Measurements from ENCODE around the gene ADAT3.

The ADAT3 gene

GRCh38 chr19:1917146-1917545 is 11.9 kb downstream of the ADAT3 start:
- DNase-seq = no peak

DNA sequence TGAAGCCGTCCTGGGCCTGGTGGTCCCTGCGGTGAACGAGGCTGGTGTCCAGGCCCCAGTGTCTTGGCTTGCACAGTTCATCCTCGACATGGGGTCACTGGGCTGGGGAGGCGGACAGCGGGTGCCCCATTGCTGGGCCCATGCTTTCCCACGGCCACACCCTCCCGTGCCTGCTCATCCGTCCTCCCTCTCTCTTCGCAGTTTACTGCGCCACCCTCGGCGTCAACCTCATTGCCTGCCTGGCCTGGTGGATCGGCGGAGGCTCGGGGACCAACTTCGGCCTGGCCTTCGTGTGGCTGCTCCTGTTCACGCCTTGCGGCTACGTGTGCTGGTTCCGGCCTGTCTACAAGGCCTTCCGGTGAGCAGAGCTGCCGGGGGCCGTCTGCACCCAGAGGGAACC is 12.7 kb downstream of the ADAT3 start:
- no peak for DNase-seq

DNA sequence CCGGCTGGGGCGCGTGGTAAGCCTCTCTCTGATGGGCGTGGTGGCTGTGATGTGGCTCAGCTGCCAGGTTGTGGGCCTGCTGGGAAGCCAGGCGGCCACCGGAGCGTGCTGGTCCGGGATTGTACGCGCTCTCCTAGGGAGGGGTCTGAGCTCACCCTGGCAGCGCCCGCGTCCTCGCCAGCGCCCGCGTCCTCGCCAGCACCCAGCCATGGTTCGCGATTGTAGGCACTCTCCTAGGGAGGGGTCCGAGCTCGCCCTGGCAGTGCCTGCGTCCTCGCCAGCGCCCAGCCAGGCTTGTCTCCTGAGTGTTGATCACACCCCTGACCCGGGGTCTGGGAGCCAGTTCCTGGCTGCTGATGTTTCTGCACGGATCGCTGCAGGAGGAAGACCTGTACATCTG is 13.8 kb downstream of the ADAT3 start:
- no peak for DNase-seq

DNA sequence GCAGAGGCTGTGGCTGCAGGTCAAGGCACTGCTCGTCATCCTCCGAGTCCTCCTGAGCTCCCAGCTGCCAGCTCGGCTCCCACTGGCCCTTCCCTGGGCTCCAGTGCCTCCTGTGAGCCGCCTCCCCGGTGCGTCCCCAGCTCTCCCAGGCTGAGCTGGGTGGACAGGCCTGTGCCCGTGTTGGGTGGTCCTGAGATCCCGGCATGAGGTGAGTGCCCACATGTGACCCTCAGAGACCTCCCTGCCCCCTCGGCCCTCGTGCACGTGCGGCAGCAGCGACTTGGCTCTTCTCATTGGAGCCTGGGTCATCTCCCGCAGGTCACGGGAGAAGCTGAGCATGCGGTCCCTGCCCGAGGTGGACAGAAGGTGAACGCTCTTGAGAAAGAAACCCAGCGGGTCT is 15.4 kb downstream of the ADAT3 start:
- DNase-seq = no peak

GRCh38 chr19:1921326-1921725 is 16.1 kb downstream of the ADAT3 start:
- no peak for DNase-seq

GRCh38 chr19:1921825-1922224 is 16.6 kb downstream of the ADAT3 start:
- DNase-seq = no peak

DNA sequence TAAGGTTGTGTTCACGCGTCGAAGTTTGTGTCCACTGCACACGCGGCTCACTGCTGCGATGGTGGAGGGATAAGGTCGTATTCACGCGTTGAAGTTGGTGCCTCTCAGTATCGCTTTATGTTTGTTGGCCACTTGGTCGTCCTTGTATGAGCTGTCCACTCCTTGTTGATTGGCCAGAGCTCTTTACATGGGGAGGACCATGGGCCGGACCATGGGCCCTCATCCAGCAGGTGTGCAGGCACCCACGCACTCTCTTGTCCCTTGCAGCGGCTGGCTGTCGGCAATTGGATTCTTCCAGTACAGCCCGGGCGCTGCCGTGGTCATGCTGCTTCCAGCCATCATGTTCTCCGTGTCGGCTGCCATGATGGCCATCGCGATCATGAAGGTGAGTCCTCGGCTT is 17.6 kb downstream of the ADAT3 start:
- no peak for DNase-seq

DNA sequence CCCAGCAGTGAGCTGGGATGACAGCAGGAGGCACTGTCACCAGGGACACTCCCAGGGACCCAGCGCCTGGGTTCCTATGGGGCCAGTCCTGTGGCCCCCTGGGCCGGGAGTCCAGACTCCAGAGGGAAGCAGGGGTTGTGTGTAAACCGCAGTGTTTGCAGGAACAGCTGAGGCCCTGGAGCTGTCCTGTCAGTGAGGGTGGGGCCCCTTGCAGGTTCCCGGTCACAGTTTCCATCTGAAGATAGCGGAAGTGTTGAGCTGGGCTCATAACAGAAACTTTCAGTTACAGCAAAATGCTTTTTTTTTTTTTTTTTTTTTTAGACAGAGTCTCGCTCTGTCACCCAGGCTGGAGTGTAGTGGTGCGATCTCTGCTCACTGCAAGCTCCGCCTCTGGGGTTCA is 18.1 kb downstream of the ADAT3 start:
- DNase-seq = no peak

GRCh38 chr19:1924320-1924961 is 19.2 kb downstream of the ADAT3 start:
- DNase-seq = no peak

GRCh38 chr19:1925544-1925943 is 20.3 kb downstream of the ADAT3 start:
- no peak for DNase-seq

- peak; percentile 81 for DNase-seq
These were observed 24.0 kb downstream of the ADAT3 start for GRCh38 chr19:1929021-1929742.

GRCh38 chr19:1931445-1931844 is 26.2 kb downstream of the ADAT3 start:
- no peak for DNase-seq

DNA sequence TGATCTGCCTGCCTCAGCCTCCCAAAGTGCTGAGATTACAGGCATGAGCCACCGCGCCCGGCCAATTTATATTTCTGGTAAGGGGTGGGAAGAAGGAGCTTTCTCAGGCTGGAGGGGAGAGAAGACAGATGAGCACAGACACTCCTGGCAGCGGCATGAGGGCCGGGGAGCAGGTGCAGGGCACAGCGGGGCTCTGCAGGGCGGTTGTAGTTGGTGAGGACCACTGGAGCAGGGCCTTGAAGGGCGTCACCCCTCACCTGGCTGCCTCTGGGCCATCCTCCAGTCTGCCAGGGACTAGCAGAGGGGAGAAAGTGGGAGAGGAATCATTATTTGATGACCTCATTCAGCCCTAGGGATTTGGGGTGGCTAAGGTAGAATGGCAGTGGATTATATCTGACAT is 27.2 kb downstream of the ADAT3 start:
- no peak for DNase-seq

- DNase-seq = no peak
These were observed 28.0 kb downstream of the ADAT3 start for GRCh38 chr19:1933244-1933643.

GRCh38 chr19:1933942-1934341 is 28.7 kb downstream of the ADAT3 start:
- no peak for DNase-seq

- no peak for DNase-seq
These were observed 30.4 kb downstream of the ADAT3 start for GRCh38 chr19:1935484-1936208.

- no peak for DNase-seq
These were observed 31.2 kb downstream of the ADAT3 start for GRCh38 chr19:1936430-1936829.

DNA sequence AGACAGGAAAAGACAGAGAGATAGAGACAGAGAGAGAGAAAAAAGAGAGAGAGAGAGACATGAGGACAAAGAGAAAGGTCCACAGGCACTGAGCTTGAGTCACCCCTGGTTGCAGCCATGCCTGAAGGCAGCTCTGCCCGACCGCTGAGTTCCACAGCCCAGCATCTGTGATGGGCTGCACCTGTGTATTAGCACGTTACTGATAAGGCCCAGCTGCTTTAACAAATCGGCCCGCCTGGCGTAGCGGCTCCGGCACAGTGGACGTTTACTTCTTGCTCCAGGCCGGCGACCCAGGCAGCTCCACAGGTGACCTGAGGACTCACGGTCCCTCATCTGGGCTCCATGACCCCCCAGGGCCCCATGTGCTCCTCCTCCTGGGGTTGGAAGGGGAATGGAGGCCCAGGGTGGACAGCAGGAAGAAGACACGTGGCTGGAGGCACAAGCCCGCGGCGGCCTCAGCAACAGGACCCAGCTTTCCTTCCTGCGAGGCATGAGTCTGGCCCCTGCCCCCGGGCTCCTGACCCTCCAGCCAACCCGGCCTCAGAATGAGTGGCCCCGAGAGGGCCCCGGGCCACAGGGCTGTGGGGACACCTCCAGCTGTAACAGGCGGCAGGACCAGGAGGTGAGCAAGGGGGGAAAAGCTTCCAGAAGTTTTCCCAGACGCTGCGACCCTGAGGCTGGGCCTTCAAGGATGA is 31.9 kb downstream of the ADAT3 start:
- DNase-seq = no peak

- no peak for DNase-seq
These were observed 32.9 kb downstream of the ADAT3 start for GRCh38 chr19:1938071-1938470.

DNA sequence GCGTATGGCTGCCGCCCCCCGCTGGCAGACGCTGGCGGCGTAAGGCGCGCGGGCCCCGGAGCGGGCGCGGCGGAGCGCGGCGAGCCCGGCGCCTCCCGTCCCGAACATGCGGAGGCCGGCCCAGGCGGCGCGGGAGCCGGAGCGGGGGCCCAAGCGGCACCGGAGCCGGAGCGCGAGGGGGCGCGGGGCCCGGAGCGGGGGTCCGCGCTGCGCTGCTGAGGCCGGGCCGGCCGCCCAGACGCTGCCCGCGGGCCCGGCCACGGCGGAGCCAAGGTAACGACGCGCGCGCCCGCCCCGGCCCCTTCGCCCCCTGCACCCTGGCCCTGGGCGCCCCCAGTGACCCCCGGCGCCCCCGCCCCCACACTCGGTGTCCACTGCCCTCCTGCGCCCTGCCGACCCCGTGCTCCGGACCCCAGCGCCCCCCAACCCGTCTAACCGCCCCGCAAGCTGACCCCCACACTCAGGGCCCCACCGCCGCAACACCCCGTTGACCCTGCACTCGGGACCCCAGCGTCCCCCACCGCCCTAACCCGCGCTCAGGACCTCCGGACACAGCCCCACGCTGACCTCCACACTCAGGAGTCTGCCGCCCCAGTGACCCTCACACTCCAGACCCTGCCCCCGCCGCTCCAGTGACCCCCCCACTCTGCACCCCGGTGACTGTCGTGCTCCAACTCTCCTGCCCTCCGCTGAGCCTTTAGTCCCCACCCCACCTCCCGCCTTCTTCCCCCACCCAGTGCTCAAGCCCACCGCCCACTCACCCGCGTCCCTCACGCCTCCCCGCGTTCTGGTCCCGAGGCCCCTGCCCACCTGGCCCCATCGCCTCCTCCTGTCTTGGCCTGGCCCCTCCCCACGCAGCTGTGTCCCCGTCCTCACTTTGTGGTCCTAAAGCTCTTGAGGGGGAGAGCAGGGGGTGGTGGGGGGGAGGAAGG is 36.2 kb downstream of the ADAT3 start, which contains the start of gene CSNK1G2:
Gene CSNK1G2, plus strand, starts transcription at position 27 of the 932 bp plus-strand sequence. CDS start 28,601 bp downstream, outside the sequence.
- no peak for DNase-seq

- DNase-seq = peak; percentile 62
These were observed 37.1 kb downstream of the ADAT3 start for GRCh38 chr19:1942078-1942933.
